Brain pericyte (primary cell): ENCODE results near the gene RAB40C.

Experiments
- DNase-seq: peaks from one replicate; pipeline ENCODE4 v3.0.0-alpha.2; 2012; ENCODE audit warnings: low read depth, low spot score

Gene RAB40C

GRCh38 chr16:667780-668518 is 78.1 kb downstream of the RAB40C start, which contains the start of gene RHOT2:
RHOT2 (plus strand) TSS chr16:668132; CDS start chr16:668200, 68 bp downstream.
- no peak for DNase-seq

DNA sequence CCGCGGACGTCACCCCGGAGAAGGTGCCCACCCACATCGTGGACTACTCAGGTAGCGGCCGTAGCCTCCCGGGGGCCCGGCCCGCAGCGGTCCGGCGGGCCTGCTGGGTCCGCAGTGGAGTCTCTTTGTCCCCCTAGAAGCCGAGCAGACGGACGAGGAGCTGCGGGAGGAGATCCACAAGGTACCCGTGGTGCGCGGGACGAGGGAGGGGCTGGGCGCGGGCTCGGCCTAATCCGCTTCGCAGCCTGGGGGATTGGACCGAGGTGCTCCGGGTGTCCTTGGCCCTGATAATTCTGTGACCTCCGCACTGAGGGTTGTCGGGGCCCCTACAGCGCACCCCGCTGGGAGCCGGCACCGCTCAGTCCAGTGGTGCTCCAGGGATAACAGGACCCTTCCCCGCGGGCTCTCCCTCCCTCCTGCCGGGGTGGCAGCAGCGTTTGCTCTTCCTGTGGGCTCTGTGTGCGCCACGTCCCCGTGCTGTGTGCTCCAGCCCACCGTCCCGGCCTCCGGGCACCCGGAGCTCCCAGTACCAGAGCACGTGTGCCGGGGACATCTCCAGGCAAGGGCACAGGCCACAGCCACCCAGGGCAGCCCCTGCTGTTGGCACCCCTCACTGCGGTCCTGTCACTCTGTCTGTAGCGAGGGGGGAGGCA is 78.8 kb downstream of the RAB40C start:
- no peak for DNase-seq

GRCh38 chr16:669666-670065 is 79.8 kb downstream of the RAB40C start:
- DNase-seq, result no peak

DNA sequence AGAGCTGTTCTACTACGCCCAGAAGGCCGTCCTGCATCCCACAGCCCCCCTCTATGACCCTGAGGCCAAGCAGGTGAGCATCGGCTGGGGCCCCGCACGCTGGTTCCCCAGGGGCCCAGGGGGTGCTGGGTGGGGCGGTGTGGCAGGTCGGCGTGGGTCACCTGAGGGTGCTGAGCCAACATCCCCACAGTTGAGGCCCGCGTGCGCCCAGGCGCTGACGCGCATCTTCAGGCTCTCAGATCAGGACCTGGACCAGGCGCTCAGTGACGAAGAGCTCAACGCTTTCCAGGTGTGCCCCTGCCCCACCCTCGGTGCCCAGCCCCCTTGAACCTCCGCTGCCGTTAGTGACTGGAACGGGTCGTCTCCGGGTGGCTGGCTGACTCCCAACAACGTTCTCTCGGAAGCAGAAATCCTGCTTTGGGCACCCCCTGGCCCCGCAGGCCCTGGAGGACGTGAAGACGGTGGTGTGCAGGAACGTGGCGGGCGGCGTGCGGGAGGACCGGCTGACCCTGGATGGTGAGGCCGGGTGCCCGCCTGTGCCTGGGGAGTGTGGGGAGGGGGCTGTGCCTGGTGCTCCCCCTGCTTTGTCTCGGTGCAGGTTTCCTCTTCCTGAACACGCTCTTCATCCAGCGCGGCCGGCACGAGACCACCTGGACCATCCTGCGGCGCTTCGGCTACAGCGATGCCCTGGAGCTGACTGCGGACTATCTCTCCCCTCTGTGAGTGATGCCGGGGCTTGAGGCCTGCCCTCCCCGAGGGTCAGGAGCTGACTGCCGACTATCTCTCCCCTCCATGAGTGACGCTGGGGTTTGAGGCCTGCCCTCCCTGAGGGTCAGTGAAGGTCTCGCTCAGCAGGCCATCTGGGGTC is 80.9 kb downstream of the RAB40C start:
- DNase-seq, result no peak

DNA sequence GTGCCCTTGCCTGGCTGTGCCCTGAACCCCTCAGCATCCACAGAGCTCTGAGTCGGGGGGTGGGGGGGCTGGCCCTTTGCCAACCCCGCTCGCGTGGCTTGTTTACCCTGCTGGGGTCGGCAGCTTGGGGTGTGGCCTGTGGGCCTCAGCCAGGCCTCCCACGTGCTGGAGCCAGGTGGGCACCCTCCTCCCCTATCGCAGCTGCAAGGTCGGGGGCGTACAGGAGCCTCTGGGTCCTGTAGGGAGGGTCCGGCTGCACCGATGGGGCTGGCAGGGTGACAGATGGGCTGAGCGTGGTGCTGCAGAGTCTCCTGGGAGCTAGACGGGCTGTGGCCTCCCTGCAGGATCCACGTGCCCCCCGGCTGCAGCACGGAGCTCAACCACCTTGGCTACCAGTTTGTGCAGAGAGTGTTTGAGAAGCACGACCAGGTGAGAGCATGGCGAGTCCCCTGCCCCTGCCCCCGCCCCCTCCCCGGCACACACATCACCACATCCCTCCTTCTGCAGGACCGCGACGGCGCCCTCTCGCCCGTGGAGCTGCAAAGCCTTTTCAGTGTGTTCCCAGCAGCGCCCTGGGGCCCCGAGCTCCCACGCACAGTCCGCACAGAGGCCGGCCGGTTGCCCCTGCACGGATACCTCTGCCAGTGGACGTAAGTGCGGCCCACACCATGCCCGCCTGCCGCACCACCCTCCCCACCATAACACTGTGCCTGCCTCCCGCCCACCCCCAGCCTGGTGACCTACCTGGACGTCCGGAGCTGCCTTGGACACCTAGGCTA is 81.7 kb downstream of the RAB40C start:
- no peak for DNase-seq

DNA sequence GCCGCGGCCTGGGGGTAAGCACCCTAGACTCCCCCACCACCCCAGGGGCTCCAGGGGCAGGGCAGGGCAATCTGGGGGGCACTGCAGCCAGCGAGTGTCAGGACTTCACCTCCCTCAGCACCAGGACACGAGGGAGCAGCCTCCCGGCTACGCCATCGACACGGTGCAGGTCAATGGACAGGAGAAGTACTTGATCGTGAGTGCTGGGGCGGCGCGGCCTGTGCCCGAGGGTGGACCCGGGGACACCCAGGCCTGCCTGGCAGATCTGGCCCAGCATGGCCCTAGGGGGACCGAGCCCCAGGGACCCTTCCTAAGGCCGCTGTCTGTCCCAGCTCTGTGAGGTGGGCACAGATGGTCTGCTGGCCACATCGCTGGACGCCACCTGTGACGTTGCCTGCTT is 82.5 kb downstream of the RAB40C start:
- no peak for DNase-seq

DNA sequence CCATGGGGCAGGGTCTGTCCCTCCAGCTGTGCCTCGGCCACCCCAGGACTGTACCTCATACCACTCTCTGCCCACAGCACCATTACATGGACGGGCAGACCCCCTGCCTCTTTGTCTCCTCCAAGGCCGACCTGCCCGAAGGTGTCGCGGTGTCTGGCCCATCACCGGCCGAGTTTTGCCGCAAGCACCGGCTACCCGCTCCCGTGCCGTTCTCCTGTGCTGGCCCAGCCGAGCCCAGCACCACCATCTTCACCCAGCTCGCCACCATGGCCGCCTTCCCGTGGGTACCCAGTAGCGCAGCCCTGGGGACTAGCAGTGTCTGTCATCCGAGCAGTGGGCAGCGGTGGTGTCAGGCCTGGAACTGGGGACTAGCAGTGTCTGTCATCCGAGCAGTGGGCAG is 83.0 kb downstream of the RAB40C start:
- no peak for DNase-seq

GRCh38 chr16:673399-673991 is 83.6 kb downstream of the RAB40C start:
- no peak for DNase-seq

DNA sequence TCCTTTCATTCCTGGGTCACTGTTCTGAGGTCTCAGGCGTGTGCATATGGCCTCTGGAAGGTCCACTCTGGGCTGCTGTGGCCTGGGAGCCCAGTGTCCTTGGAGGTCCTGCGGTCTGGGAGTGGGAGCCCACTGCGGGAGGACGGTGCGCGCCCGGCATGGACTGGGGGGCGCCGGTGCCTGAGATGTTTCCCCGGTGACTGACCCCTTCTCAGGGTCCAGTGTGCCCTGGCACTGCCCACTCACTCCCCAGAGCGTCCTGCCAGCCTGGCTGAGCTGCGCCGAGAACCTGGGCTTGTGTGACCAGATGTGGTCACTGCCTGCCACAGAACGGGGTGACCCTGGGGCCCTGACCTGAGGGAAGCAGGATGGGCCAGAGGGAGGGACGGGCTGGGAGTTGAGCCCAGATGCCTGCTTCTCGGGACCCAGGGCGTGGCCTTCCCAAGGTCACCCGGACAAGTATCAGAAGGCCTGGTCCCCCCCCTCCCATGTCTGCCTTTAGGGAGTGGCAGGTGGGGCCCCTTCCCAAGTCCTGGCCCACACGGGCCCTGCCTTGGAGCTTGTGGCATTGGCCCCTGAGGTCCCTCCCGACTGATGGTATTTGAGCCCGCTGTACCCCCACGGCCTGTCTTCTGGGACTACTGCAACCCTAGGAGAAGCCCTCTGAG is 84.5 kb downstream of the RAB40C start:
- no peak for DNase-seq

- no peak for DNase-seq
Measured at GRCh38 chr16:674968-675883, 85.4 kb downstream of the RAB40C start, which contains the start of gene RHBDL1. RHBDL1 (plus strand) TSS chr16:675671; CDS start chr16:675791, 120 bp downstream.

- DNase-seq, result no peak
Measured at GRCh38 chr16:675884-676564, 86.2 kb downstream of the RAB40C start.

- DNase-seq, result no peak
Measured at GRCh38 chr16:676565-676902, 86.7 kb downstream of the RAB40C start.

DNA sequence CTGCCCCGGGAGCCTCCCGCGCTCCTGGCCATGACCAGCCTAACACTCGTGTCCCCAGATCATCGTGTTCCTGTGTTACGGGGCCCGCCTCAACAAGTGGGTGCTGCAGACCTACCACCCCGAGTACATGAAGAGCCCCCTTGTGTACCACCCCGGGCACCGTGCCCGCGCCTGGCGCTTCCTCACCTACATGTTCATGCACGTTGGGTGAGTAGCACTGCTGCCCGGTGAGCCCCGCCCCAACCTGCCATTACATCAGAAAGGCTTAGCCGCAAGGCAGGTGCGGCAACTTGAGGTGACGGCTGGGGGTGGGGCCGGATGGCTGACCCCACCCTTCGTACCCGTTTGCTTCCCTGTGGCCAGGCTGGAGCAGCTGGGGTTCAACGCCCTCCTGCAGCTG is 87.0 kb downstream of the RAB40C start:
- DNase-seq, result no peak

DNA sequence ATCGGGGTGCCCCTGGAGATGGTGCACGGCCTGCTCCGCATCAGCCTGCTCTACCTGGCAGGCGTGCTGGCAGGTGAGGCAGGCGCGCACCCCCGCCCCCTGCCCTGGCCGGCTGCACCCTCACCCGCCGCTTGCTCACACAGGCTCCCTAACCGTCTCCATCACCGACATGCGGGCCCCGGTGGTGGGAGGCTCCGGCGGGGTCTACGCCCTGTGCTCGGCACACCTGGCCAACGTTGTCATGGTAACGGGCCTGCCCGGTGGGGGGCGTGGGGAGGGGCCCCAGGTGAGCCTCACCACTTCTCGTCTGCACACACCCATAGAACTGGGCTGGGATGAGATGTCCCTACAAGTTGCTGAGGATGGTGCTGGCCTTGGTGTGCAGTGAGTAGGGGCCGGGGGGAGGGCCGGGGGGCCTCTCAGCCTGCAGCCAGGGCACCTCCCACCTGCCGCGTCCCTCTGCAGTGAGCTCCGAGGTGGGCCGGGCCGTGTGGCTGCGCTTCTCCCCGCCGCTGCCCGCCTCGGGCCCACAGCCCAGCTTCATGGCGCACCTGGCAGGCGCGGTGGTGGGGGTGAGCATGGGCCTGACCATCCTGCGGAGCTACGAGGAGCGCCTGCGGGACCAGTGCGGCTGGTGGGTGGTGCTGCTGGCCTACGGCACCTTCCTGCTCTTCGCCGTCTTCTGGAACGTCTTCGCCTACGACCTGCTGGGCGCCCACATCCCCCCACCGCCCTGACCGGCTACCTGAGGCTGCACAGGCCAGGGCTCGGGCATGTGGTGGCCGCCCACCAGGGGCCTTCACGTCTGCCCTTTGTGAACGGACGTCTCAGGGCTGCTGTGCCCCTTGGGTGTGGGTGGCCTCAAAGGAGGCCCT is 87.7 kb downstream of the RAB40C start:
- DNase-seq, result no peak

GRCh38 chr16:678209-678857 is 88.5 kb downstream of the RAB40C start:
- DNase-seq, result no peak
